ENCODE results near the gene WDFY2. TPM values are rescaled to one million over a fixed set of nuclear protein-coding genes. Genes with fewer than 3 reads are reported as not detected.

Gene WDFY2
- total and polyA plus RNA-seq, 2 of the 8 experiments (the other 6 are each of a cell fraction or from before 2014, with no cell fraction given), result 13.9 to 29.0 TPM

GRCh38 chr13:51714663-51715168 lies 130.5 kb downstream of the WDFY2 start:
- H3K4me1 ChIP-seq (replicated peaks in 1 of 4; ENCODE audit: control insufficient read depth in 3 of 4, insufficient read depth in 4 of 4, low read length in 3 of 4), result no peaks in the 10 kb centered on the region; a peak in 1 of 7 replicates
- H3K9me3 ChIP-seq (ENCODE audit: insufficient read depth in 2 of 2, low read depth in 1 of 2, low read length in 1 of 2), result no peaks in the 10 kb centered on the region
- no peaks in the 10 kb centered on the region for H3K23me2 ChIP-seq (ENCODE audit: low read depth, low read length)
- no peak overlapping the region for H3K23ac ChIP-seq (ENCODE audit: insufficient read length)
- DNase-seq (ENCODE audit: low read depth in 1 of 2, low spot score in 2 of 2) (no peak), FAIRE-seq (no peak)
- H4K8ac ChIP-seq (ENCODE audit: extremely low read depth, insufficient read depth, low read length), result no peak overlapping the region
- no peak overlapping the region for H3K4me2 ChIP-seq (ENCODE audit: insufficient read depth in 1 of 2, low read depth in 2 of 2, low read length in 2 of 2)
- H4K20me1 ChIP-seq (replicated peaks in 1 of 2; ENCODE audit: control insufficient read depth in 1 of 2, insufficient read depth in 2 of 2, low read length in 2 of 2), result no peaks in the 10 kb centered on the region
- H3K79me2 ChIP-seq (ENCODE audit: control insufficient read depth in 1 of 2, insufficient read depth in 2 of 2, low read length in 2 of 2), result no peaks in the 10 kb centered on the region
- H4K91ac ChIP-seq (replicated peaks; ENCODE audit: insufficient read length, low read length), result no peak overlapping the region
- no peak overlapping the region for H3K27ac ChIP-seq (ENCODE audit: low read depth, low read length)
- POLR2A ChIA-PET (ENCODE audit: partially characterized antibody), result interaction anchor here (0.8 kb wide), 1 partner anchor 12 kb away, joined by 3 read pairs; no protein-coding TSS in a partner anchor
- H3K9ac ChIP-seq (replicated peaks in 1 of 4; ENCODE audit: extremely low read depth in 1 of 4, low read depth in 3 of 4, low read length in 3 of 4), result no peak overlapping the region
- H3K4me3 ChIP-seq (ENCODE audit: extremely low read depth in 1 of 4, insufficient read depth in 2 of 4, low read depth in 3 of 4, low read length in 4 of 4), result no peak overlapping the region
- H3K79me1 ChIP-seq (ENCODE audit: low read depth, low read length), result 0 out of 2 replicates have a peak, but pooled peaks cover 2% of the 10 kb centered on the region
- no peak overlapping the region for H2BK20ac ChIP-seq (ENCODE audit: low read length)
- H2AFZ ChIP-seq (ENCODE audit: low read length), result no peak overlapping the region
- H3K27me3 ChIP-seq (replicated peaks in 1 of 4; ENCODE audit: control insufficient read depth in 3 of 4, extremely low read depth in 1 of 4, insufficient read depth in 3 of 4, low read length in 3 of 4), result no peaks in the 10 kb centered on the region
- H4K5ac ChIP-seq (ENCODE audit: insufficient read length, low read depth, low read length), result no peak overlapping the region
- H2BK120ac ChIP-seq (replicated peaks; ENCODE audit: low read depth, low read length), result no peak overlapping the region
- H3K36me3 ChIP-seq (ENCODE audit: control insufficient read depth in 2 of 4, insufficient read depth in 4 of 4, low read length in 3 of 4), result no peaks in the 10 kb centered on the region
- H3K14ac ChIP-seq (ENCODE audit: insufficient read length), result no peak overlapping the region
- H2AK5ac ChIP-seq (ENCODE audit: low read depth, low read length), result no peak overlapping the region
- H3K18ac ChIP-seq (ENCODE audit: extremely low read depth, low read length), result no peak overlapping the region
- H3K56ac ChIP-seq (replicated peaks; ENCODE audit: insufficient read length, low read depth, low read length), result no peak overlapping the region
- CTCF ChIA-PET (ENCODE audit: partially characterized antibody), result interaction anchor here (0.6 kb wide), 1 partner anchor 42 kb away, joined by 3 read pairs; no protein-coding TSS in a partner anchor
- no peak overlapping the region for H2BK15ac ChIP-seq (ENCODE audit: low read length)
- no peak overlapping the region for H2BK5ac ChIP-seq (ENCODE audit: low read depth, low read length)
- 88% methylated on average over 2 of the region's 2 CpGs; no CpG with 5 or more reads in 1 of the 2 experiments for WGBS, 2 experiments (ENCODE audit: extremely low coverage in 1 of 2, insufficient coverage in 1 of 2, insufficient read length in 1 of 2, insufficient replicate concordance in 2 of 2, low coverage in 1 of 2, low lambda C conversion rate in 2 of 2, missing lambda C conversion rate in 1 of 2)
- H2BK12ac ChIP-seq (ENCODE audit: low read depth, low read length), result no peak overlapping the region
- H3K4ac ChIP-seq (replicated peaks; ENCODE audit: insufficient read length, low read depth, low read length), result no peak overlapping the region
- no peak for TF ChIP-seq BRCA1 (IDR thresholded peaks at IDR 0.05; ENCODE audit: low read depth, low read length)
- no peak for TF ChIP-seq RAD21 (IDR thresholded peaks at IDR 0.05 in 1 of 2, conservative IDR thresholded peaks at IDR 0.05 in 1 of 2; ENCODE audit: low read depth in 2 of 2, low read length in 2 of 2)
- TF ChIP-seq YY1 (IDR thresholded peaks at IDR 0.05; ENCODE audit: low read depth, low read length), result no peak
- TF ChIP-seq KDM1A (IDR thresholded peaks at IDR 0.05; ENCODE audit: borderline replicate concordance, low read length), result no peak
- no peak for TF ChIP-seq TAF1 (IDR thresholded peaks at IDR 0.05; ENCODE audit: low read depth, low read length)
- TF ChIP-seq RNF2 (IDR thresholded peaks at IDR 0.05; ENCODE audit: borderline replicate concordance, low read depth, low read length, missing control alignments, poor library complexity, severe bottlenecking), result no peak
- no peak for TF ChIP-seq EZH2 (IDR thresholded peaks at IDR 0.05; ENCODE audit: low read depth, low read length, severe bottlenecking)
- no peak for TF ChIP-seq HDAC2 (IDR thresholded peaks at IDR 0.05; ENCODE audit: borderline replicate concordance in 1 of 2, low read depth in 2 of 2, low read length in 2 of 2)
- no peak for TF ChIP-seq CEBPB (IDR thresholded peaks at IDR 0.05; ENCODE audit: low read depth, low read length)
- no peak for TF ChIP-seq SIN3A (conservative IDR thresholded peaks at IDR 0.05 in 1 of 2, IDR thresholded peaks at IDR 0.05 in 1 of 2; ENCODE audit: low read depth in 1 of 2, low read length in 2 of 2)
- TF ChIP-seq TEAD4 (IDR thresholded peaks at IDR 0.05; ENCODE audit: low read depth, low read length), result no peak
- no peak for TF ChIP-seq NANOG (IDR thresholded peaks at IDR 0.05; ENCODE audit: insufficient read depth, low read depth, low read length, poor library complexity, severe bottlenecking)
- TF ChIP-seq HDAC6 (IDR thresholded peaks at IDR 0.05; ENCODE audit: low read depth, low read length), result no peak

Measured in H1 (cell line).